Measurements from ENCODE around the gene ADGRL1.
"Not testable (repeated sequence)": the region's sequence is repeated elsewhere in the genome, so short reads cannot be mapped to it uniquely, and the experiment has no call there.

Gene ADGRL1

DNA sequence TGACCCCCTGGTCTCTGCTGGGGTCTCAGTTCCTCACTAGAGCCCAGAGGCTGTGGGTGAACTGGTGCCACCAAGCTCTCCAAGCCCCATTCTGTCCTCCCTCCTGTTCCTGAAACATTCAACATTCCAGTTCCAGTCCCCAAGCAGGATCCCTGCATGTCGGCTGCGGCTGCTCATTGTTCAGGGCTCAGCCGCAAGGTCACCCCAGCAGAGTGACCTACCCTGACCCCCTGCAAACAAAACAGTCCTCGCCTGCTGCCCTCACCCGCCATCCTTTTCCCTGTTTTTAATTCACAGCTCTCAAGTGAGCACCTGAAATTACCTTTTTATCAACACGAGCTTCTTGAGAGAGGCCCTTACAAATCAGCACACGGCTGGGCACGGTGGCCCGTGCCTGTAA is 19.3 kb downstream of the ADGRL1 start:
- DNase-seq: not testable (repeated sequence)

DNA sequence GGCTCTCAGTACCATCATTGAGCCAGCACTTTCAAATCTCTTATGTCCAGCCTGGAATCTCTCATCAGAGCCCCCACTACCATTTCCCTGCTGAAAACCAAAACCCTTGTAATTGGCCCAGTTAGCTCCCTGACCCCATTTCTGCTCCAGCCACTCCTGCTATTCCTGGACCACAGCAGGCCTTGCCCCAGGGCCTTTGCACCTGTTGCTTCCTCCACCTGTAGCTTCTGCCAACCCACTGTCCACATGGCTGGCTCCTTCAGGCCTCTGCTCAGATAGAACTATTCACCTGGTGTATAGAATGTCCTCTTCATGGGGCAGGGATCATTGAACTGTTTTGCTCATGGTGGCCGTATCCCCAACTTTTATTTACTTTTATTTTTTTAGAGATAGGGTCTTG is 20.3 kb downstream of the ADGRL1 start:
- DNase-seq: not testable (repeated sequence)

DNA sequence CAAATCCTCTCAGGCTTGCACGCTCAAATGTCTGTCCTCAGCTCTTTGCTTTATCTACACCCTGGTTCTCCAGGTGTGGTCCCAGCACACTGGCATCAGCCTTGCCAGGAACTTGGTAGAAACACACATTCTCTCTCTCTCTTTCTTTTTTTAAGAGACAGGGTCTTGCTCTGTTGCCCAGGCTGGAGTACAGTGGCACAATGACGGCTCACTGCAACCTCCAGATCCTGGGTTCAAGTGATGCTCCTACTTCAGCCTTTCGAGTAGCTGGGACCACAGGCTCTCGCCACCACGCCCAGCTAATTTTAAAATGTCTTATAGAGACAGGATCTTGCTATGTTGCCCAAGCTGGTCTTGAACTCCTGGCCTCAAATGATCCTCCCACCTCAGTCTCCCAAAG is 20.8 kb downstream of the ADGRL1 start:
- no peak for DNase-seq

DNA sequence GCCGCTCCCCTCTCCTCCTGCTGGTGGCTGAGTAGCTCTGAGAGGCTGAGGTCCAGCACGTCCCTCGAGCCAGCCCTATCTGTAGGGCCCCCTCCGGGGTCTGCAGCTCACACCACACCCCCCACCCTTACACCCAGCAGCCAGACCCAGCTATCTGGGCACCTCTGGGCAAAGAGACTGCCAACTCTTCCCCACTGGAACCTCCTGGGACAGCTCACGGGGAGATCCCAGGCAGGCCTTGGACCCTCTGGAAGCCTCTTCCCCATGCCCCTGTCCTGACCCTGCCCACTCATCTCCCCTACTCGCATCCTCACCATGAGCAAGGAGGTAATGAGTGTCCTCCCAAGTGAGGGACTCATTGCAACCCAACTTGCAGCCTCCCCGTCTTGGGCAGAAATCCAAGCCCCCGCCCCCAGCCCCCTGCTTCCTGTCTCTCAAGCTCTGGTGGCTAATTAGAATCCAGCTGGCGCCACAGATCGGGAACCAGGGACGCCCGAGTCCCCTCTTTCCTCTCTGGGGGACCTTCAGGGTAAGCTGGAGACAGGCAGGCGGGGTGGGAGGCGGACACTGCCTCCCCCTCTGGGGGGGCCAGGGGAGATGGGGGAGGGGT is 22.1 kb downstream of the ADGRL1 start:
- no peak for DNase-seq

DNA sequence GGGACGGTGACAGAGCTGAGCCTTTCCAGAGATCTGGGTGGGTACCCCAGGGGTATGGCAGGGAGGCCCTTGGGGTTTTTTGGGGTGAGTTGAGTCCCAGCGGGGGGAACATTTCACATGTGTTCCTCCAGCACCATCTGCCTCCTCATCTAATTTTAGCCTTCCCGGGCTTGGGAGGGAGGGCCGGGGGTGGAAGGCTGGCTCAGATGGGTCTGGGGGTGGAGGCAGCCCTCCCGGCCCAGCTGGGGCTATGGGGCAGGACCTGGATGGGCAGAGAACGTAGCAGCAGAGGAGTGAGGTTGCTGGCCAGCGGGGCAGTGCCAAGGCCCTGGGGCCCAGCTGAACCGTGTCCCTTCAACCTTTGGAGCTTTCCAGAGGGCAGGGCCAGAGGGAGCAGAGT is 23.5 kb downstream of the ADGRL1 start:
- no peak for DNase-seq

DNA sequence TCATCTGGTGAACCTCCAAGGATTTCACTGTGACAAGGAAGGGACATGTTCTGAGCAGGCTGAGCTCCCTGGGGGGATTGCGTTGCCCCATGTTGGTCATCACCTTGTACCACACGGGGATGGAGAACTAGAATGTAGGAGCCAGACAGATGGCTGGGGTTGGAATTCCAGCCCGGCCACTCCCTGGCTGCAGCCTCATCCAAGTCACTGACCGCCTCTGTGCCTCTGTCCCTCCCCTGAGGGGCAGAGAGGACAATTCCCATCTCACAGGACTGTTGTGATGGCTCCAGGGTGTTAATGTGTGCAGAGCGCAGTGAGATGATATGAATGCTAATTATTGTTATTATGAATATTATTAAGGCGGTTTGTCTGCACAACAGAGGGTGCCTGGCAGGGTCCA is 24.1 kb downstream of the ADGRL1 start:
- no peak for DNase-seq

DNA sequence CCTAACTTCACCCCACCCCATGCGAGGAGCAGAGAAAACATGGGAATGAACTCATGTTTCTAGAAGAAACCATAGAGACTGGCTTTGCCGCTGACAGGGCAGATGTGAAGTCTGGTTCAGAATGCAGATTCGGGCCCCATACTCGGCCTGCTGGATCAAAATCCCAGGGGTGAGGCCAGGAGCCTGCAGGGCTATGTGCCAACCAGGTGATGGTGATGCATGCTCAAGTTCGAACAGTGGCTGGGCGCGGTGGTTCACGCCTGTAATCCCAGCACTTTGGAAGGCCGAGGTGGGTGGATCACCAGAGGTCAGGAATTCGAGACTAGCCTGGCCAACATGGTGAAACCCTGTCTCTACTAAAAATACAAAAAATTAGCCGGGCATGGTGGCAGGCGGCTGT is 24.8 kb downstream of the ADGRL1 start:
- not testable (repeated sequence) for DNase-seq

DNA sequence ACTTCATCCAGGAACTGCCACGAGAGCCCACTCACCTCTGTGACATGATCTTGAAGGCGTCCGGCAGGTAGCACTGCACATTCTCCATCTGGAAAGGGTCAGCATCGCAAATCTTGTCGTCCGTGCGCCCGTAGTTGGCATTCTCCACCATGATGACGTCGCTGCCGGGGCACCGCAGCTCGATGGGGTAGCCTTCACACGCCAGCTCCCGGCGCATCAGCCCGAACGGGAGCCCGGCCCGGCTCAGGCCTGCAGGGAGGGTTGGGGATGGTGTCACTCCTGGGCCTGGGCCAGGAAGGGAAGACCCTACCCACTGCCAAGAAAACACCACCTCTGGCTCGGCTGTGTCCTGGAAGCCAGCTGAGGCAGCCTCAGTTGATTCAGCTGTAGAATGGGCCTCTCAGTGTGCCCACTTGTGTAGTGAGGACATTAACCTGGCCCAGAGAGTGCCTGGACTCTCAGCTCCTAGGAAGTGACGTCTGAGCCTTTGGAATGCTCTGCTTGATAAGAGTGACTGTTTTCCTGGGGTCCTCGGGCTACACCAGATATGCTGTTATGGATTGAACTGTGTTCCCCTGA is 28.4 kb downstream of the ADGRL1 start:
- DNase-seq: no peak

DNA sequence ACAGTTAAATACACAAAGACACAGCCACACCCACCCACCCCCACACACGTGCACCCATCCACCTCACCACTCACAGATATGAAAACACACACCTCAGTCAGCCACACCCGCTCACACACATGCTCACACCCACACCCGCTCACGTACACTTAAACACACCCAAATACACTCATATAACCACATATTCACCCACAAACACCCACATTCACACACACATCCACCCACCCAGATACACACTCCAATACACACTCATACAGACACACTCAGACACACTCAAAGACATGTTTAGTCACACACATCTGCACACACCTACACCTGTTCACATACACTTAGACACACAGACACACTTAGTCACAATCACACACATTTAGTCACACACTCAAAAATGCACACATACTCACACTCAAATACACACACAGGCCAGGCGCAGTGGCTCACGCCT is 30.6 kb downstream of the ADGRL1 start:
- DNase-seq: no peak

DNA sequence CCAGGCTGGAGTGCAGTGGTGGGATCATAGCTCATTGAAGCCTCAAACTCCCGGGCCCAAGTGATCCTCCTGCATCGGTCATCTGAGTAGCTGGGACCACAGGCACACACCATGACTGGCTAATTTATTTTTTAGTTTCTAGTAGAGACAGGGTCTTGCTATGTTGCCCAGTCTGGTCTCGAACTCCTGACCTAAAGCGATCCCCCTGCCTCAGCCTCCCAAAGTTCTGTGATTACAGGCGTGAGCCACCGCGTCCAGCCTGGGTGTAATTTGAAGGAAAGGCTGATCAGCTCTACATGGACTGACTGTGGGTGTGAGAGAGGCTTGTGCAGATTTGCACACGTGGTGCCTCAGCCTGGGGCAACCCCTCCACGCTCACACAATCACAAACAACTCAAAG is 31.1 kb downstream of the ADGRL1 start:
- DNase-seq: no peak

DNA sequence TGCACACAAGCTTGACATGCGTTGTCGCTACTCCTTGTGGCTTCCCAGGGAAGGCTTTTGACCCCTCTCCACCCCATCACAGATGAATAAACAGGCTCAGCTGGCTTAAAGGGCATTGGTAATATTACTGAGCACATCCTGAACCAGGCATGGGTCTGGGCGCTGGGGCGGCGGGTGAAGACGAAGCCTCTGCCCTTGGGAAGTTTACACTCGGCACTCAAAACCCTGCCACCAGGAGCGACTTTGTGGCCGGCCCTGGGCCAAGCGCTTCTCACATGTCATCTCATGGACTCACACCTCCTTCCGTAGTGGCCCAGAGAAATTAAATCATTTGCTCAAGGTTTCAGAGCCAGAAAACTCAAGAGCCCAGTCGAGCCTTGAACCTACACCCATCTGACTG is 37.0 kb downstream of the ADGRL1 start:
- DNase-seq: no peak

DNA sequence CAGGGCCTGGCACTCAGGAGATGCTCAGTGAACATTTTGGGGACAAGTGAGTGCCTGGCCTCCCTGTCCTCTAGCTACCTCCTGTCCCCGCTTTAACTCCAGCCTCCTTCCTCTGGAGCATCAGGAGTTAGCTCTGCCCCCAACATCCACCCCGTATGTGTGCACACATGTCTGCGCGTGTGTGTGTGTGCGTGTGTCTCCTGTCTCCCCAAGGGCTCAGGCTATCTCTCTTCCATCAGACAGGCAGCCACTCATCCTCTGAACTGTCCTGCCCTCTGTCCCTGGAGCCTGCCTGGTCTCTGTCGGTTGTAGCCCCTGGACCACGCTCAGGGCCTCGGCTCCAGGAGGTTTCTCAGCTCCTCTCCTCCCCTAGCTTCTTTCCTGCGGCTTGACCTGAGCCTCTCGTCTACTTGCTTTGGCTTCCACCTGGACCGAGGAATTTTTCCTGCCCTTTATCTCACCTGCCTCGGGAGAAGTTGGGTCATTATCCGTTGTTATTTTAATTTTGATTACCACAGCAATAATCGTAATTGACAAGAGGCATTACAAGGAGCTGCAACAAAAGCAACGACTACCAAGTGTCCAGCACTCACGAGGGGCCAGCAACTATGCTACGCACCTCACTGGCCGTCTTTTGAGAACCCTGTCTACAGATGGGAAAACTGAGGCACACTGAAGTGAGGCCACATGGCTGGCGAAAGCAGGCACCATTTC is 37.6 kb downstream of the ADGRL1 start:
- no peak for DNase-seq

DNA sequence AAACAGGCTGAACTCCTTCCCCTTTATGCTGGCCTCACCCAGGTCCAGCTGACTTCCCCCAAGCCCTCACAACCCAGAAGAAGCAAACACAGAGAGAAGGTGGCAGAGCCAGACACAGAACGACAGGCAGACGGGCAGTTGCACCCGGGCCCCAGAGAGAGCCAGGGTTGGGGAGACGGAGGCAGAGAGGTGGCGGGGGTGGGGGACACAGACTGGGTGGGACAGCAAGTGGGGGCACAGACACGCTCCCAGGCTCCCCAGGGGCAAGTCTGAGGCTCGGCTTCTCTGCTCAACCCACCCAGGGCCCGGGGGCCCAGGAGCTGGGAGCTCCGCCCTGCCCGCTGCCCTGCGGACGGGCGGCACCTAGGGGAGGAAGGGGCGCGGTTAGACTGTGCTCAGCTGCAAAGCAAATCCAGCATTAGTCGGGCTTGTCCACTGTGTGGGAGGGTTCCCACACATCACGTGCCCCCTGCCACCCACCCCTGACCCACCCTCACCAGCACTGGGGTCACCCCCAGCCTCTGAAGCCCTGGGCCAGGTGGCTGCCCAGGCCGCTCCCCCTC is 38.3 kb downstream of the ADGRL1 start:
- no peak for DNase-seq

DNA sequence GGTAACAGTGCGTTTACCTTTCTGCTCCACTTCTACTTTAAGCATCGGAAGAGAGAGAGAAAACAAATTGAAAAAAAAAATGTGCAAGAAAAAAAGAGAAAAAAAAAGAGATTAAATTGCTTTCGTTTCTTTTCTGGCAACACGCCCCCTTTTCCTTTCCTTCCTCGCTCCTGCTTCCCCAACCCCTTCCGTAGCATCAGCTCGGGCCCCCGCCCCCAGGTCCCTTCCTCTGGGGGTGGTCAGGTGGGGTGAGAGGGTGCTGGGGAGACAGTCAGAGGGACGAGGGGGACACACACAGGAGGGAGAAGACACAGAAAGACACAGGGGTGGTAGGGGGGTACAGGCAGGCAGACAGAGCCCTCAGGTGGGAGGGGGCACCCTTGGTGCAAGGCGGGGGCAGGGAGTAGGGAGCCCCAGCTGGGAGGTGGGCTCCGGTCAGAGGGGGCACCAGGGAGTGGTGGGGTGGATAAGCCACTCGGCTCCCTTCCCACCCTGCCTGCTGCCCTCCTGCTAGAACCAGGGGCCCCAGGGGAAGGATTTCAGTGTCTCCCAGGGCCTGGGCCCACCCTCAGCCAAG is 38.9 kb downstream of the ADGRL1 start:
- DNase-seq: no peak

DNA sequence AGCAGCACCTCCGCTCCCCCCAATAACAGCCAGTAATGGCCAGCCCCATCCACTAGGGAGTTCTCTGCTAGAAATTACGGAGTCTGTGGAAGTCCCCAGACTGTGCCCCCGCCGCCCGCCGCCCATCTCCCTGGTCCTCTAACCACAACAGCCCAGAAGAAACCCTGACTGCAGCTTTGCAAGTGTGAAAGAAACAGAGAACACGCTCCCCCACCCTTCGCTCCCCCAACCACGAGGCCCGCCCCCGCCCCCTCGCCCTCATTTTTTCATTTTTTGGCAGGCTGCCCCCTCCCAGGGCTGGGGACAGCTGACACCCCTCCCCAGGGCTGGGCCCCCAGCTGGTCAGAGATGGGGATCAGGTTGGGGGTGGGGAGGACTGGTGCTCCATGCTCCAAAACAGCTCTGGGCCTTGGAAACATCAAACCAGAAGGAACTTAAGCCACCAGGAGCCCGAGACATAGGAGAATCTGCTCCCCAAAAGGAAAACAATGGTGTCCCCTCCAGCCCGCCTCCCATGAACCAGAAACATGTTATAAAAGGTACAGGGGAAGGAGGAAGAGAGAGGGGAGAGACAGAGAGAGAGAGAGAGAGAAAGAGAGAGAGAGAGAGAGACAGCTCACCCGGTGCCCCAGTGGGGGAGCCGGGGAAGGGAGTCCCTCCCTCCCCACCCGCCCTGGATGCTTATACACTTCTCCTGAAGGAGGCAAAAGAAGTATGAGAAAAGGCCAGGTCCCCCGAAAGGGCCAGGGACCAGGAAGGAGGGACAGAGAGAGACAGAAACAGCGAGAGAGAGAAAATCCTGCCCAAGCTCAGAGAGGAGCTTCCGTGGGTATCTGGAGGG is 39.8 kb downstream of the ADGRL1 start:
- DNase-seq: no peak

DNA sequence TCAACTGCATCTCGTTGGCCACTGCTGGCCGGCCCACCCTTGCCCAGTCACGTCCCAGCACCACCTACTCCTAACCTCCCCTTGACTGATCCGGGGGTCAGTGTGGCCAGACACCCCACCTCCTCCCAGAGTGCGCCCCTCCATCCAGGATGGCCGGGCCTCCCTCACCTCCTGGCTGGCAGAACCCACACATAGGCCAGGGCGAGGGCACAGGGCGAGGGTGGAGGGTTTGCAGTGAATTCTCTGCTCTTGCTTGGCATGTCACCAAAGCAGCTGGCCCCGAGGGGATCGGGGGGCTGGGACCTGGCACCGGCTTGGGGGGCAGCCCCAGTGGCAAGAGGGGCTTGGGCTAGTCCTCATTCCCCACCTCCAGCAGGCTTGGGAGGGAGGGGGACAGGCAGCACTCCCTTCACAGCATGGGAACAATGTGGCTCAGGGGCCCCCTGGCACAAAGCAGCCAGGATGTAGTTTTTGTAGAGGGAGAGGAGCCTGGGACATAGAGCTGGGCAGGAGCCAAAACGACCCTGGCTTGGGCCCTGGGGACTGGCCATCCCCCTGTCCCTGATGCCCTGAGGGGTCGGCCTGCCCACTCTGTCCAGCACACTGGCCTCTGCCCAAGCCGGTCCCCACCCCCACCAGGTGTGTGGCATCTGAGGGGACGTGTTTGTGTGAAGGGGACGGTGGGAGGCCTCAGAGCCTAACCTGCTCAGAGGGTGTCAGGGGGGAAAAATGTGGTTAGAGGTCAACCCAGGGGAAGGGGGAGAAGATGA is 41.1 kb downstream of the ADGRL1 start:
- DNase-seq: no peak

DNA sequence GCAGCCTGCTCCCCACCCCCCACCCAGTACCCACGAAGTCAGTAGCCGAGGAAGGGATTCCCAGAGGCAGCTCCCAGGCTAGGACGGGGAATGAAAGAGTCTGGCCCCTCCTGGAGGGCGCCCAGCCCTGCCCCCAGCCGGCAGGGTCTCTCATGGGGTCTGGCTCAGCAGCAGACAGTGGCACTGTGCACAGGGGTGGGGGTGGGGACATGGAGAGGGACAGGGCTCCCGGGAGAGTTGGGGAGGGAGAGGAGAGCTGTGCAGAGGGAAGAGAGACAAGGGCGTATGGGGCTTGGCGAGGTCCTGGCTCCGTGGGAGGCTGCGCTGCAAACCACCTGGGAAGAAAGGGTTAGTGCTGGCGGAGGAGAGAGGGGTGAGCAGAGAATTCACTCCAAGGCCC is 41.9 kb downstream of the ADGRL1 start:
- DNase-seq: no peak

DNA sequence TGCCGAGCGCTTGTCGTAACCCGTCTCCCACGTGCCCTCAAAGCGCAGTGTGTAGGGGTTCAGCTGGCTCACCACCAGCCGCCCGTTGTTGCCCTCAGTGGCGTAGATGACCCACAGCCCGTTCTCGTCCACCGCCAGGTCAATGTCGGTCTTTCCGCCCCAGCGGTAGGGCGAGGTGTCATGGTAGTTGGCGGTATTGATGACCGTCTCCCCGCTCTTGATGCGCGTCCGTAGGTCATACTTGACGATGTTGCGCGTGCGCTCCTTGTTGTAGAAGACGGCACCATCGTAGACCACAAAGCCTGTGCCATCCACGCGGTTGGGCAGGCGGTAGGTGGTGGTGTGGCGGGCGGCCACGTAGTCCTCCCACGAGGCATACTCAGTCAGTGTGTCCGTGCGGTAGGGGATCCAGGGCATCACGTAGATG is 43.1 kb downstream of the ADGRL1 start:
- DNase-seq: no peak

DNA sequence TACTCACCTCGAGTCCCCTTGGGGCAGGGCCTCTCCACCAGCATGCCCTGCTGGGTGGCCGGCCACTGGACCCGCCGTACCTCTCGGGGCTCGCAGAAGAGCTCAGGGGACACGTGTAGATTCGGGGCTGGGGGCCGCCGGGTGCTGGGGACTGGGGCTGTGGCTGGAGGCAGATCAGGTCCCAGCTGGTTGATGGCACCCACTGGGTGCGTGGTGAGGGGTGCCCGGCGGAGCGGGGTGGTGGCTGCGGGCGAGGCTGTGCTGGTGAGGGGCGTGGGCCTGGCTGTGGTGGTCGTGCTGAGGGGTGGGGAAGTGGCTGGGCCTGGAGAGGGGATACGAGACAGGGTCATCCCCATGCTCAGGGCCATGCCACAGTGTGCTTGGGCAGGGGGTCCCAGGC is 44.7 kb downstream of the ADGRL1 start:
- DNase-seq: no peak

DNA sequence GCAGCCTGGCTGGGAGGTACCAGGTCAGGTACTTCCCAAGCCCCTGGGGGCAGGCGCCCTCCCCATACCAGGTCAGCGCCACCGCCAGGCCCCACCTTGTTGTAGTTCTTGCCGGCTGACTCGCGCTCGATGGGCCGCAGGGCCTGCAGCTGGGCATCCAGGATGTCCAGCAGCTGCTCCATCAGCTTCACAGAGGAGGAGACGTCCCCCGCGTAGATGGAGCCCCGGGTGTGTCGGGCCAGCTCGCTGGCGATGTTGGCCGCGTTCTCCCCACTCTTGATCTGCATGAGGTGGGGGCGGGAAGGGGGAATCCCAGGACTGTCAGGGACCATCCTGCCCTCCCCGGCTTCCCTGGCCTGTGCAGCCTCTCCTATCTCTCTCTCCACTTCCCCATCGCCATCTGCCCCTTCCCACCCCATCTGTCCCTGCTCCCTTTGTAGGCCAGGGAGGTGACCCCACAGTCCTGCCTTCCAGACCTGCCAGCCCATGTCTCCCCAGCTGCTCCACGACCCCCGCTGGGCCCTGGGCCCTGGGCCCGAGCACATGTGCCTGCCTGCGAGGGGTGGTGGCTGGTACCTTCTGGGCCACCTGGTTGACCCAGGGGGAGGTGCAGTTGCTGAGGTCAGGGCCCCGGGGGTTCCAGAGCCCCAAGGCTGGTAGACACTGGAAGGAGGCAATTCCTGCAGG is 45.8 kb downstream of the ADGRL1 start:
- DNase-seq: no peak

DNA sequence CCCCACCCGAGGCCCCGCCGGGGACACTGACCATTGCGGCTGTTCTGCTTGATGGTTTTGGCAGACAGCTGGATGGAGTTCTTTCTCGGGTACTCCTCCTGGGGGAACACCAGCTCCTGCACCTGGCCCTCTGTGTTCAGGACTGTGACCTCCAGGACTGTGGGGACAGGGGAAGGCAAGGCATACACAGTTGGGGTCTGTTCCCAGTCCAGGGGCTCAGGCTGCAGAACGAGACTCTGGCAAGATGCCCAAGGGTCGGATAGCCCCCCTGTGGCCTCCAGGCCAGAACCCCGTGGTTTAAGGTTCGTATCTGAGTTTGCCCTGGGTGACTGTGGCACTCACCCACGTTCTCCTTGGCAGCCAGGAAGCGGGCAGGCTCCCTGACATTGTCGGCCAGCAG is 46.9 kb downstream of the ADGRL1 start:
- no peak for DNase-seq
